SK-MEL-5 (cell line): ENCODE data around the gene PLA2G2C. TPM values are rescaled to one million over a fixed set of nuclear protein-coding genes. Genes with fewer than 3 reads are reported as not detected.
A peak's percentile ranks its signal among the peaks of the same experiment; 100 is the strongest.

ENCODE experiments used
- DNase-seq: peaks from one replicate; pipeline ENCODE4 v3.0.0-alpha.2; 2016; ENCODE audit warnings: low read depth, low spot score
- in situ Hi-C: cut with HindIII; loops from 2 replicates; pipeline ENCODE4 v1.10.0; 2016; ENCODE audit warnings: low sequenced_read_pairs, high pct_unique_total_duplicates, low pct_unique_long_range_greater_than_20kb
- total RNA-seq: library from RNA; depleted of rRNA; stranded (reverse); fragments of >200 nt; shearing (Covaris generic); gene quantifications from 2 replicates; pipeline ENCODE4 v1.2.3, GENCODE V29; 2014

The PLA2G2C gene
- total RNA-seq, 1 experiment from 2014 or later: not detected

GRCh38 chr1:20212085-20212684 lies 25.9 kb upstream of the PLA2G2C start:
- in situ Hi-C loops: no loop called here
- DNase-seq: no peak

- in situ Hi-C loops: no loop called here
Measured at GRCh38 chr1:20211511-20211931, 25.2 kb upstream of the PLA2G2C start.

DNA sequence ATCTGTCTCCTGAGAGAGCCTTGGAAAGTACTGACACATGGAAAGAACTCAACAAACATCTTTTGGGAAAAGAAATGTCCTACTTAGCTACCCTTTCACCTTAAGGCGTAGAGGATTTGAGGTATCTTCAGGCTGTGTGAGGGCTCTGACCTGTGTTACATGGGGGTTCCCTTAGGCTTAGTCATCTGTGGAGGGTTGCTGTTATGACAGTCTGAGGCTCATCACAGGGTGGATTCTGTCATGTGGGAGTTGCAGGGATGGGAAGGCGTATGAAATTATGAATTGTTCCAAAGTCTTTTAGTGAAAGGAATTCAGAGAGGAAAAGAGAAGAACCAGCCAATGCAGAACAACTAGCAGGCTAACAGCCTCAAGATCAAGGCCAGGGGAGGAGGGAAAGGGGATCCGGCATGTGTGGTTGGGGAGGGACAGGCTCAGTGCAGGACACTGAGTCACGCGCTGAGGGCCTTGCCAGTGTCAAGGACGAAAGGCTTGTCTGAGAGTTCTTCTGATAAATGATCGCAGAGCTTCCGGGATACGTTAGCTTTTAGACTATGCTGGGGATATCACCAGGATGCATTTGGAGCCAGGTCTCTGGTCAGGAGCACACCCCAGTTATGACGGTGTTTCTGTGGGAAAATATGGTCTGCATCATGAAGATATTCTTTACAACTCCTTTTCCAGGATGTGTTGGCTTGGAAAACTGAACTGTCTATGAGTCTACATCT lies 24.6 kb upstream of the PLA2G2C start:
- in situ Hi-C loops: no loop called here
- DNase-seq: no peak

More at GRCh38 chr1:20211511-20211931, 25.2 kb upstream of the PLA2G2C start:
- no peak for DNase-seq

GRCh38 chr1:20209471-20209870 lies 23.2 kb upstream of the PLA2G2C start:
- in situ Hi-C loops: no loop called here
- no peak for DNase-seq

- in situ Hi-C loops: no loop called here
- DNase-seq: no peak
Measured at GRCh38 chr1:20207546-20207945, 21.2 kb upstream of the PLA2G2C start.

DNA sequence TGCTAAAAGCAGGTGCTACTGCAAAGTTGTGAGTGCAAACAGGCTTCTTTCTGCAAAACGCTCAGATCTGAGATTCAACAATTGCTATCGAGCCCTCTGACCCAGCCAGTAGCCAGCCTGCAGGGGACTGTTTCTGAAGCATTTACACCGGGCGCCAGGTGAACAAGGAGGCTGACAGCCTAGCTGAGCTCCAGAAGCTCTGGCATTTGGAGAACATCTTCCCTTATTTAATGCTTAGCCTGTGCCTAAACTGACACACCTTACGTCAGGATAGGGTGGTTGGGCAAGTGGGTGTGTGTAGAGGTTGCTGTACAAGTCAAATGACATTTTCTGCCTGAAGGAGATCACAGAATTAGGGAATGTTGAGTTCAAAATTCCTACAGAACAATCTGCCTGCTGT lies 15.8 kb upstream of the PLA2G2C start:
- in situ Hi-C loops: no loop called here
- no peak for DNase-seq

DNA sequence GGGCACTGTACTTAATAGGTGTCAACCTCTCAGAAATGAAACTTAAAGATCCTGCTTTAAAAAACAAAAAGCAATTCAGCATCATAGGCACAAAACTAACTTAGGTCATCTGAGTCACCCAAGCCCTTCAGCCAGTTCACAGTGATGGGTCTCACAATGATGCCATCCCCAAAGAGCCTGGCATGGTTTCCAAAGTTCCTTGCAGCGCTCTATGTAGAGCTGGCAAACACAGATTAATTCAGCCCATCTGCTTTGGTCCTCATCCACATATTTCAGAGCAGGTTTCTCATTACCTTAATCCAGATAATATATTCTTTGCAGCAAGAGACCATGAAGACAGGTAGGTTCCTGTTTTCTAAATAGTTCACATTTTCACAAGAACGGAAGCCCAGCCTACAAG lies 14.6 kb upstream of the PLA2G2C start:
- in situ Hi-C loops: no loop called here
- DNase-seq: no peak

DNA sequence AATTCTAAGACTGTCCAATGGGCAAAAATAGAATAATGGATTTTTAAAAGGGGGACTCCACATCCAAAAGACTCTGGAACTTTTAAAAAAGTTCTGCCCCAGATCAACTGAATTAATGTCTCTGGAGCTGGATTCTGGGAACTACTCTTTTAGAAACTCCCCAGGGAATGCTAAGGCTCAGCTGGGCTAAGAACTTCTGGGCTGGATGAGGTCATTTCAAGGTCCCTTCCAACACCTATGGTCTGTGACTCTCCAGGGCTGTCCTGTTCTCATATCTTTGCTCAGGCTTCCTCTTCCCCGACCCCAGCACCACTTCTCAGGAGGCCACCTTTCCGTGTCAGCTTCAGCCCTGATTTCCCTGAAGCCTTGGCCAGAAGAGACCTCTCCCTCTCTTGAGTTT lies 13.5 kb upstream of the PLA2G2C start:
- DNase-seq: no peak
- in situ Hi-C loops: no loop called here

GRCh38 chr1:20199403-20199802 lies 13.1 kb upstream of the PLA2G2C start:
- no peak for DNase-seq
- in situ Hi-C loops: no loop called here

DNA sequence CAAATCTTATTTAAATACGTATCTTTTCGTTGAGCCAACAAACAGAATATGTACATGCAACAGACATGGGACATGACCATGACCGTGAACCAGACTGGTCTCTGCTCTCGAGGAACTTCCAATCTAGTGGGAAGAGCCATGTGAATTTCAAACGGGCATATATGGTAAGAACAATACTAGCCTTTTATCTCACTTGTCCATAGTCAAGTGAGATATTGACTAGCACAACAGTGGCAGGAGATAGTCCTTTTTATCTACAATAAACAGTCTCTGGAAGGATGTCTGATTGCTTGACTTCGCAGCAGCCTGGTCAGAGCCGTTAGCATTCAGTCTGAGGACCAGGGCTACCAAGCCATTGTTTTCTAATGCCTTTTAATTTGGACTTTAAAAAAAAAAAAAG lies 12.6 kb upstream of the PLA2G2C start:
- in situ Hi-C loops: no loop called here
- no peak for DNase-seq

GRCh38 chr1:20198296-20198695 lies 12.0 kb upstream of the PLA2G2C start:
- in situ Hi-C loops: no loop called here
- DNase-seq: no peak

DNA sequence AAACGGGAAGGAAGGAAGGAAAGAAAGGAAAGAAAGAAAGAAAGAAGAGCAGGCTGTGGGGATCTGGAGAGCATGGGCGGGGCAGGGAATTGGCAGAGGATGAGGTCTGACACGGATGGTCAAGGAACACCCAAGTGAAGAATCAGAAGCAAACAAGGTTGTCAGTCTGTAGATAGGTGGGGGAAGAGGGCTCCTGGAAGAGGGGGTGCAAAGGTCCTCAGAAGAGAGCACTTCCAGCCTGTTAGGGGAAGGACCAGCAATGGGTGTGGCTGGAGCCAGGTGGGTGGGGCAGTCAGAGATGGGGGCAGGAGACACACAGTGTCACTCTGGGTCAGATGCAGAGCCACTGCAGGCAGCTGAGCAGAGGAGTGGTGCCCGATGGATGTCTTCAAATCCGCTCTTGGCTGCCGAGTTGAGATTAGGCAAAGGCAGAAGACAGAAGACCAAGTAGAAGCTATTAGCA lies 11.0 kb upstream of the PLA2G2C start:
- in situ Hi-C loops: no loop called here
- no peak for DNase-seq

DNA sequence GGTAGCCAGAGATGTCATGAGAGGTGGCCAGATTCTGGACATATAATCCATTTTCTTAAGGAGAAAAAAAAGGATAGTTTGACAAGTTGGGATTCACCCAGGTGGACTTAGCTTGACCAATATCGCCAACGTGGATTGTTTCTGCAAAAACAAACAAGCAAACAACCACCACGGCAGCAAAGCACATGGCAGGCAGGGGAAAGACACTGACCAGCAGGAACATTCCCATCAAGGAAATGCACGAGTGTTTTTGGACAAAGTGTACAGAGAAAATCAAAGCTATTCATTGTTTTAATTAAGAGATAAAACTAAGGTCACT lies 9.1 kb upstream of the PLA2G2C start:
- in situ Hi-C loops: no loop called here
- DNase-seq: no peak

DNA sequence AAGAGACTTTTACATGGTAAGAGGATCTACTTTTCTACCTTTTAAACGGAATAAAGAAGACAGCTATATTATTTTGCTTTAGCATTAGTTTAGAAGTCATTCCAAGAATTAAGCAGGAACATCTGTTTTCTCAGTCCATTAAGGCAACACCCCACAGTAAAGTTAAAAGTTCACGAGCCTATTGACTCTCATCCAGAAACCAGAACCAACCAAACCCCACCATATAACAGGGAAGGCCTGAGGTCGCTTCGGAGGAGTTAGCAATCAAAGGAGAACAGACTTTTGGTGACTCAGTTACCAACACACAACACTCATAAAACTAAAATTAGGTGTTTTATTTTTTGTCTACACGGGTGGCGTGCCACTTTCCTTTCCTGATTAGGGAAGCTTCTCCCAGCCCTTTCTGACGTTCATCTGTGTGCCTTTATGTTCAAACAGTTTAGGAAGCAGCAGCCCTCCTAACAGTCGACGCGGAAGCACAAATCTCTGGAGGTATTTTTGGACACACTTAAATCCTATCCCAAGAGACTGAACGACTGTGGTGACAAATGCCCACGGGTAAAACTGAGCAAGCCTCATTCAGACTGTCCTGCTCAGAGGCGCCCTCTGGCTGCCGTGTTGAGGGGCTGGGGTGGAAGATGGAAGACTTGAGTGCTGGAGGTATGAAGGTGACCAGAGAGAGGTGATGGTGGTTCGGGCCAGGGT lies 8.6 kb upstream of the PLA2G2C start:
- in situ Hi-C loops: no loop called here
- peak; percentile 62 for DNase-seq

DNA sequence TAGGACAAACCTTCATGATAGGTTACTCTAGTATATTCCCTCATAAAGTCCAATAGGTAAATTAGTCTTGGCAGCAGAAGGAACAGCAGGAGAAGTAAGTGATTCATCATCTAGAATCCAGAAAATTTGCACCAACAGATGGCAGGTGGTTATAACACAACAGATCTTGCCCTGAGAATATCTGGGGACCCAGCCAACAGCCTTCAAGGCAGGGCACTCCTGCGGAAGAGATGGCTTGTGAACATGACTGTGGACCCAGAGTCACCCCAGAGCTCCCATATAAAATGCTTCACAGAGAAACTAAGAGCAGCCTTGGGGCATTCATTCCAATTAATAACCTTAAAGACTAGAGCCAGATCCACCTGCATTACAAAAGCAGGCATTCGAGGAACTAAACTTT lies 7.9 kb upstream of the PLA2G2C start:
- in situ Hi-C loops: no loop called here
- no peak for DNase-seq

DNA sequence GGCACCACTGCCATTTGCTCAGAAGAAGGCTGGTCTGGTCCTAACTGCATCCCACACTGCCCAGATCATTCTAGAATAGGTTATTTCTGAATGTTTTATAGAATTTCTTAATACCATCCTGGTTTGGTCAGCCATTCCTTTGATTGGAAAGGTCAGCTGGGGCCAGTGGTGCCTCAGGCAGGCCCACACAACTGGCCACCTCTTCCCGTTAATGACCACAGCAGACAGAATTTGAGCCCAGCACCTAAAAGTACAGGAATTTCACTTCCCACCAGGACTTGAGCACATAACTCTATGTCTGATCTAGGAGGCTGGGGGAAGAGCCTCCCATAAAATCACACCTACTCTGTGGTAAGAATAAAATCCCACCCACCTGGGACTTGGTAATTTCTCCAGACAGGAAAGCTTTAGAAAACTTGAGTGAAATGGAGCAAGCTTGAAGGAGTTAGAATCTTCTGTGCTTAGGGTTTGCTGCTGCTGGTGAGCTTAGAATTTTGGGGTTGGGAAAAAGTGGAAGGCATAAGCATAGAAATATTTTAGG lies 6.6 kb upstream of the PLA2G2C start:
- in situ Hi-C loops: no loop called here
- DNase-seq: no peak

GRCh38 chr1:20192364-20192763 lies 6.0 kb upstream of the PLA2G2C start:
- DNase-seq: no peak
- in situ Hi-C loops: no loop called here

DNA sequence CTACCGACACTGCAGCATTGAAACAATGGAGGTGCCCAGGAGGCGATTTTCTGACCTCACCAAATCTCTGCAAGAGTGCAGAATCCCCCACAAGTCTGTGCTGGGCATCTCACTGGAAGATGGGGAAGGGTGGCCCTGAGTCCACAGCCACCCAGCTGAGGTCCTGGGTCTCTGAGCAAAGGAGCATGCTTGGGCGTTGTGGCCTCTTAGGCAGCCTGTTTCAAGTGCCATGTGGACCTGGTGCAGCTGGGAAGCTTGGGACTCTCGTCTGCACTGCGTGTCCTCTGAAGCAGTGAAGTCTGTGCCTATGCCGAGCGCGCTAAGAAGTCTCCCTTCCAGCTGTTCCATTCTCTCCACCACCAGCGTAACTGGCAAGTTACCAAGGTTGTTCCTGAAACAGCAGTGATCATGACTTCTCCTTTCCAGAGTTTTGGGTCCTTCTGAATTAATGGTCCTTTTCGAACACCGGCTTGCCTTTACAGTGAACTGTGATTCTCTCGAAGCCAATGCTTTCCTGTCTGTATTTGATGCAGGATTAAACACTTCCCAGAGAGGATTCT lies 5.0 kb upstream of the PLA2G2C start:
- no peak for DNase-seq
- in situ Hi-C loops: no loop called here
